ENCODE data around the gene RNASE11.
"Not testable (repeated sequence)": the region's sequence is repeated elsewhere in the genome, so short reads cannot be mapped to it uniquely, and the experiment has no call there.

The RNASE11 gene

GRCh38 chr14:20587489-20588154, at the start of gene RNASE11:
Gene RNASE11 (minus strand): TSS chr14:20588001.
- no peak for DNase-seq (ENCODE audit: low read depth in 2 of 2)

GRCh38 chr14:20632831-20633691, 45.3 kb upstream of the RNASE11 start:
- DNase-seq (ENCODE audit: low read depth in 2 of 2), result peak; percentile 57 to 72

- no peak for DNase-seq (ENCODE audit: low read depth in 2 of 2)
Observed at GRCh38 chr14:20632448-20632830, 44.6 kb upstream of the RNASE11 start.

GRCh38 chr14:20631880-20632389, 44.1 kb upstream of the RNASE11 start:
- DNase-seq (ENCODE audit: low read depth in 2 of 2), result no peak

- DNase-seq (ENCODE audit: low read depth in 2 of 2), result no peak
Observed at GRCh38 chr14:20631023-20631879, 43.5 kb upstream of the RNASE11 start.

GRCh38 chr14:20630340-20631022, 42.7 kb upstream of the RNASE11 start:
- no peak for DNase-seq (ENCODE audit: low read depth in 2 of 2)

GRCh38 chr14:20628063-20628854, 40.5 kb upstream of the RNASE11 start:
- no peak for DNase-seq (ENCODE audit: low read depth in 2 of 2)

- DNase-seq (ENCODE audit: low read depth in 2 of 2), result no peak
Observed at GRCh38 chr14:20627346-20628027, 39.7 kb upstream of the RNASE11 start.

- no peak for DNase-seq (ENCODE audit: low read depth in 2 of 2)
Observed at GRCh38 chr14:20626274-20626673, 38.5 kb upstream of the RNASE11 start.

- DNase-seq (ENCODE audit: low read depth in 2 of 2), result no peak
Observed at GRCh38 chr14:20624495-20625070, 36.8 kb upstream of the RNASE11 start.

GRCh38 chr14:20623798-20624197, 36.0 kb upstream of the RNASE11 start:
- no peak for DNase-seq (ENCODE audit: low read depth in 2 of 2)

GRCh38 chr14:20622816-20623291, 35.1 kb upstream of the RNASE11 start:
- DNase-seq (ENCODE audit: low read depth in 2 of 2), result no peak

- DNase-seq (ENCODE audit: low read depth in 2 of 2), result no peak
Observed at GRCh38 chr14:20620798-20621478, 33.1 kb upstream of the RNASE11 start.

- DNase-seq (ENCODE audit: low read depth in 2 of 2), result not testable (repeated sequence)
Observed at GRCh38 chr14:20619688-20620087, 31.9 kb upstream of the RNASE11 start.

GRCh38 chr14:20618271-20618749, 30.5 kb upstream of the RNASE11 start:
- no peak for DNase-seq (ENCODE audit: low read depth in 2 of 2)

- no peak for DNase-seq (ENCODE audit: low read depth in 2 of 2)
Observed at GRCh38 chr14:20617138-20618003, 29.6 kb upstream of the RNASE11 start.

GRCh38 chr14:20615996-20616395, 28.2 kb upstream of the RNASE11 start:
- DNase-seq (ENCODE audit: low read depth in 2 of 2), result no peak

All from stimulated activated CD4-positive, alpha-beta T cell treated with anti-CD3 and anti-CD28 coated beads, Interleukin-15, amount 100 ng/mL, for 48 hours (primary cell).